Endothelial cell of umbilical vein (primary cell): ENCODE results near the gene TBC1D19. TPM values are rescaled to one million over a fixed set of nuclear protein-coding genes. Genes with fewer than 3 reads are reported as not detected.
"Not testable (repeated sequence)": the region's sequence is repeated elsewhere in the genome, so short reads cannot be mapped to it uniquely, and the experiment has no call there.

Source experiments
- BruUV-seq: library from RNA; stranded (reverse); fragments of 400-500 nt; replicated peaks from 2 replicates; lab custom pipeline; 2021; lab: Mats Ljungman, UMichigan
- CTCF ChIA-PET: fragments of 300-600, 350-600 bp; sonication (Branson Sonifier 250); formaldehyde crosslinking; loops from one replicate; lab custom pipeline; 2021; ENCODE audit warnings: antibody characterized with exemption, inconsistent platforms; lab: Charles Lee
- POLR2A ChIA-PET: fragments of 300-600, 350-600 bp; sonication (Branson Sonifier 250); formaldehyde crosslinking; loops from one replicate; lab custom pipeline; 2021; ENCODE audit warnings: antibody characterized with exemption, inconsistent platforms; lab: Charles Lee
- DNase-seq: peaks from one replicate; pipeline ENCODE4 v3.0.0-alpha.2; 2011; ENCODE audit warnings: low read depth, low spot score
- FAIRE-seq: peaks from 2 replicates; lab custom pipeline; 2011; peaks lifted over from hg19 to GRCh38; lab: Jason Lieb, UNC
- H2AFZ ChIP-seq: 2 replicates; pipeline ENCODE4 v1.6.0; 2012; ENCODE audit warnings: low read depth, low read length, control low read depth, inconsistent platforms
- H3K27ac ChIP-seq: 2 replicates; pipeline ENCODE4 v1.5.1; 2011; ENCODE audit warnings: low read depth, mild to moderate bottlenecking, control low read depth, low read length, moderate library complexity; ENCODE audit not compliant: insufficient read depth
- H3K27me3 ChIP-seq, 2 experiments: 2 replicates each; pipeline versions ENCODE4 v1.6.0 to v1.6.1; 2011; ENCODE audit warnings: low read length in 2 of 2, mixed read lengths in 1 of 2; ENCODE audit not compliant: control insufficient read depth in 2 of 2, insufficient read depth in 2 of 2
- H3K36me3 ChIP-seq, 2 experiments: 2 replicates in 1 of 2; 3 replicates in 1 of 2; pipeline ENCODE4 v1.5.1; 2011; ENCODE audit warnings: low read length in 2 of 2, mild to moderate bottlenecking in 1 of 2, moderate library complexity in 1 of 2; ENCODE audit not compliant: control insufficient read depth in 2 of 2, insufficient read depth in 2 of 2; ENCODE audit errors: extremely low read depth in 1 of 2
- H3K4me1 ChIP-seq: 3 replicates; pipeline ENCODE4 v1.5.1; 2011; ENCODE audit warnings: mild to moderate bottlenecking, low read length; ENCODE audit not compliant: control insufficient read depth, insufficient read depth; ENCODE audit errors: extremely low read depth
- H3K4me2 ChIP-seq: 2 replicates; pipeline ENCODE4 v1.6.1; 2011; ENCODE audit warnings: low read length, control low read depth, mixed read lengths; ENCODE audit not compliant: insufficient read depth
- H3K4me3 ChIP-seq, 3 experiments: fragments of 200-600 bp in 1 of 3; sonication (generic), shearing (Covaris generic) in 1 of 3; replicated peaks in 1 of 3; 2 replicates each; pipeline ENCODE4 v1.5.1; 2011 to 2016; ENCODE audit warnings: control low read depth in 3 of 3, low read length in 3 of 3, mild to moderate bottlenecking in 2 of 3, inconsistent platforms in 1 of 3, low read depth in 1 of 3, moderate library complexity in 1 of 3; ENCODE audit not compliant: insufficient read depth in 1 of 3
- H3K79me2 ChIP-seq: 2 replicates; pipeline ENCODE4 v1.6.0; 2012; ENCODE audit warnings: low read length, inconsistent platforms; ENCODE audit not compliant: control insufficient read depth, insufficient read depth
- H3K9ac ChIP-seq: replicated peaks from 2 replicates; pipeline ENCODE3; 2011; ENCODE audit warnings: low read length, control low read depth; ENCODE audit not compliant: insufficient read depth; ENCODE audit errors: extremely low read depth
- H3K9me1 ChIP-seq: replicated peaks from 3 replicates; pipeline ENCODE4 v1.6.0; 2011; ENCODE audit warnings: mild to moderate bottlenecking, low read length; ENCODE audit not compliant: control insufficient read depth, insufficient read depth; ENCODE audit errors: extremely low read depth
- H3K9me3 ChIP-seq: replicated peaks from 2 replicates; pipeline ENCODE4 v1.5.1; 2012; ENCODE audit warnings: low read length, inconsistent platforms; ENCODE audit not compliant: control insufficient read depth, insufficient read depth
- H4K20me1 ChIP-seq: replicated peaks from 2 replicates; pipeline ENCODE3; 2011; ENCODE audit warnings: mild to moderate bottlenecking, low read length; ENCODE audit not compliant: control insufficient read depth, insufficient read depth; ENCODE audit errors: extremely low read depth
- EZH2 ChIP-seq: IDR thresholded peaks from 2 replicates; pipeline ENCODE4 v1.6.1; 2012; ENCODE audit warnings: borderline replicate concordance, low read depth, mild to moderate bottlenecking, moderate library complexity, low read length, inconsistent platforms; ENCODE audit not compliant: severe bottlenecking
- FOS ChIP-seq: IDR thresholded peaks from 2 replicates; pipeline ENCODE4 v1.6.1; 2011; ENCODE audit warnings: mild to moderate bottlenecking, low read length, moderate library complexity, borderline replicate concordance; ENCODE audit not compliant: insufficient read depth
- GATA2 ChIP-seq: IDR thresholded peaks from 2 replicates; pipeline ENCODE4 v1.7.0; 2011; ENCODE audit warnings: low read depth, mild to moderate bottlenecking, moderate library complexity, mixed read lengths, low read length; ENCODE audit not compliant: insufficient read length, insufficient read depth
- JUN ChIP-seq: IDR thresholded peaks from 2 replicates; pipeline ENCODE4 v1.6.1; 2011; ENCODE audit warnings: borderline replicate concordance, low read depth; ENCODE audit not compliant: insufficient read length, insufficient read depth
- MYC ChIP-seq: IDR thresholded peaks from one replicate; pipeline ENCODE4 v1.6.1; 2011; ENCODE audit warnings: mild to moderate bottlenecking, low read depth, low read length
- POLR2A ChIP-seq: IDR thresholded peaks from 2 replicates; pipeline ENCODE4 v1.6.1; 2012; ENCODE audit warnings: low read depth, mild to moderate bottlenecking, control low read depth, low read length
- POLR2AphosphoS5 ChIP-seq: IDR thresholded peaks from 2 replicates; pipeline ENCODE4 v1.6.1; 2012; ENCODE audit warnings: low read depth, mild to moderate bottlenecking, control low read depth, low read length, moderate library complexity; ENCODE audit not compliant: insufficient read depth
- dilution Hi-C: fragments of 300-500 bp; cut with MboI; formaldehyde crosslinking; loops from one replicate; pipeline ENCODE4 v1.15.0; 2019; ENCODE audit warnings: low sequenced_read_pairs; ENCODE audit not compliant: extremely low pct_ligation_motif_present
- intact Hi-C: fragments of 100-400 bp; cut with micrococcal nuclease; formaldehyde crosslinking; loops from one replicate; pipeline ENCODE4 v1.10.0; 2022
- polyA plus RNA-seq, 4 experiments: library from polyadenylated mRNA; depleted of rRNA in 3 of 4; stranded (reverse) in 3 of 4; unstranded in 1 of 4; fragments of >200 nt; gene quantifications; 2 replicates each; pipeline versions ENCODE4 v1.2.1 to v1.2.3, GENCODE V29; 2011 to 2012; ENCODE audit warnings: missing spikeins in 1 of 4
- total RNA-seq: library from RNA; stranded (reverse); gene quantifications from 2 replicates; pipeline ENCODE4 v1.2.3, GENCODE V29; 2021
- TF ChIP-seq, protein P1 (sequence below): IDR thresholded peaks from 2 replicates; pipeline ENCODE4 v1.6.1; 2011; ENCODE audit not compliant: insufficient read depth, insufficient read length
- TF ChIP-seq, protein P2 (sequence below), 2 donors: IDR thresholded peaks; 1 replicate in 1 of 2; 2 replicates in 1 of 2; pipeline ENCODE4 v1.5.1; 2011; ENCODE audit warnings: low read length in 2 of 2, mild to moderate bottlenecking in 2 of 2, moderate library complexity in 2 of 2, control low read depth in 1 of 2, inconsistent platforms in 1 of 2, low read depth in 1 of 2; ENCODE audit not compliant: insufficient read depth in 1 of 2; ENCODE audit errors: extremely low read depth in 1 of 2

The TBC1D19 gene
- total and polyA plus RNA-seq, 2 donors (not counting 3 experiments of a cell fraction or from before 2014, with no cell fraction given), result 4.4 to 5.9 TPM

DNA sequence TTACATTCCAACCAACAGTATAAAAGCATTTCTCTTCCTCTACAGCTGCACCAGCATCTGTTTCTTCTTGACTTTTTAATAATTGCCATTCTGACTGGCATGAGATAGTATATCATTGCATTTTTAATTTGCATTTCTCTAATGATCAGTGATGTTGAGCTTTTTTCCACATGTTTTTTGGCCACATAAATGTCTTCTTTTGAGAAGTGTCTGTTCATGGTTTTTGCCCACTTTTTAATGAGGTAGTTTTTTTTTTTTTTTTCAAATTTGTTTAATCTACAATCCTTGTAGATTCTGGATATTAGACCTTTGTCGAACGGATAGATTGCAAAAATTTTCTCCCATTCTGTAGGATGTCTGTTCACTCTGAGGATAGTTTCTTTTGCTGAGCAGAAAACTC is 39.5 kb upstream of the TBC1D19 start:
- Histone ChIP-seq H3K4me2 (no peak overlapping the region), H3K36me3 (no peaks in the 10 kb centered on the region), H3K79me2 (no peaks in the 10 kb centered on the region), H3K4me1 (no peaks in the 10 kb centered on the region), H3K9me3 (no peaks in the 10 kb centered on the region), H3K9ac (no peak overlapping the region), H2AFZ (no peak overlapping the region), H3K9me1 (no peaks in the 10 kb centered on the region), H4K20me1 (no peaks in the 10 kb centered on the region), H3K27ac (no peak overlapping the region), H3K27me3 (peaks cover 0 to 2% of the 10 kb centered on the region in 2 experiments), H3K4me3 (no peak overlapping the region)
- DNase-seq, result no peak
- TF ChIP-seq JUN (no peak), GATA2 (no peak), FOS (no peak), POLR2AphosphoS5 (no peak), POLR2A (no peak), EZH2 (no peak), MYC (no peak)
- TF ChIP-seq, protein P1, sequence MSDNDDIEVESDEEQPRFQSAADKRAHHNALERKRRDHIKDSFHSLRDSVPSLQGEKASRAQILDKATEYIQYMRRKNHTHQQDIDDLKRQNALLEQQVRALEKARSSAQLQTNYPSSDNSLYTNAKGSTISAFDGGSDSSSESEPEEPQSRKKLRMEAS, result no peak
- TF ChIP-seq, protein P2, sequence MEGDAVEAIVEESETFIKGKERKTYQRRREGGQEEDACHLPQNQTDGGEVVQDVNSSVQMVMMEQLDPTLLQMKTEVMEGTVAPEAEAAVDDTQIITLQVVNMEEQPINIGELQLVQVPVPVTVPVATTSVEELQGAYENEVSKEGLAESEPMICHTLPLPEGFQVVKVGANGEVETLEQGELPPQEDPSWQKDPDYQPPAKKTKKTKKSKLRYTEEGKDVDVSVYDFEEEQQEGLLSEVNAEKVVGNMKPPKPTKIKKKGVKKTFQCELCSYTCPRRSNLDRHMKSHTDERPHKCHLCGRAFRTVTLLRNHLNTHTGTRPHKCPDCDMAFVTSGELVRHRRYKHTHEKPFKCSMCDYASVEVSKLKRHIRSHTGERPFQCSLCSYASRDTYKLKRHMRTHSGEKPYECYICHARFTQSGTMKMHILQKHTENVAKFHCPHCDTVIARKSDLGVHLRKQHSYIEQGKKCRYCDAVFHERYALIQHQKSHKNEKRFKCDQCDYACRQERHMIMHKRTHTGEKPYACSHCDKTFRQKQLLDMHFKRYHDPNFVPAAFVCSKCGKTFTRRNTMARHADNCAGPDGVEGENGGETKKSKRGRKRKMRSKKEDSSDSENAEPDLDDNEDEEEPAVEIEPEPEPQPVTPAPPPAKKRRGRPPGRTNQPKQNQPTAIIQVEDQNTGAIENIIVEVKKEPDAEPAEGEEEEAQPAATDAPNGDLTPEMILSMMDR (IDR thresholded peaks at IDR 0.05; ENCODE audit: extremely low read depth in 1 of 2, insufficient read depth in 1 of 2, low read depth in 1 of 2, low read length in 2 of 2), result no peak
- BruUV-seq, result no TSS peak
- no peak for FAIRE-seq
- intact Hi-C loops (no loop called here), dilution Hi-C loops (no loop called here)
- ChIA-PET POLR2A (no interaction called here), CTCF (no interaction called here)

GRCh38 chr4:26548379-26548778 is 35.5 kb upstream of the TBC1D19 start:
- H3K36me3 ChIP-seq, dilution Hi-C loops, H3K9me3 ChIP-seq, H3K4me1 ChIP-seq, BruUV-seq, FAIRE-seq, H3K9ac ChIP-seq, H4K20me1 ChIP-seq, H3K79me2 ChIP-seq, H3K27me3 ChIP-seq, H2AFZ ChIP-seq, intact Hi-C loops, H3K27ac ChIP-seq, POLR2A ChIA-PET, H3K4me2 ChIP-seq, H3K4me3 ChIP-seq, DNase-seq, H3K9me1 ChIP-seq, CTCF ChIA-PET: not testable (repeated sequence)
